Thyroid gland (tissue), 4 donors: ENCODE data around the gene INPP4B. TPM values are rescaled to one million over a fixed set of nuclear protein-coding genes. Genes with fewer than 3 reads are reported as not detected.

Source experiments
- DNase-seq, 2 donors: peaks; one replicate each; pipeline ENCODE4 v3.0.0-alpha.2; 2019
- H3K27ac ChIP-seq, 3 donors: fragments of 200-600 bp; sonication (generic); 1 replicate in 2 of 3; 2 replicates in 1 of 3; pipeline ENCODE4 v1.5.1; 2016 to 2019; ENCODE audit warnings: mild to moderate bottlenecking in 1 of 3, moderate library complexity in 1 of 3
- H3K27me3 ChIP-seq: fragments of 200-600 bp; sonication (generic); one replicate; pipeline ENCODE4 v1.5.1; 2019
- H3K36me3 ChIP-seq, 2 donors: fragments of 200-600 bp; sonication (generic); one replicate each; pipeline ENCODE4 v1.5.1; 2016 to 2019
- H3K4me1 ChIP-seq, 2 donors: fragments of 200-600 bp; sonication (generic); one replicate each; pipeline ENCODE4 v1.5.1; 2017 to 2019
- H3K4me3 ChIP-seq, 3 donors: fragments of 200-600 bp; sonication (generic); replicated peaks in 1 of 3; 1 replicate in 2 of 3; 2 replicates in 1 of 3; pipeline ENCODE4 v1.5.1; 2016; ENCODE audit warnings: mild to moderate bottlenecking in 1 of 3
- H3K9me3 ChIP-seq: fragments of 200-600 bp; sonication (generic); one replicate; pipeline ENCODE4 v1.5.1; 2017
- POLR2A ChIP-seq, 2 donors: fragments of 450-650 bp; IDR thresholded peaks; one replicate each; pipeline ENCODE4 v1.6.1; 2017; ENCODE audit warnings: antibody characterized with exemption in 2 of 2, mild to moderate bottlenecking in 2 of 2, moderate library complexity in 1 of 2
- WGBS, 2 donors: methylation state at CpG; one replicate each; pipeline ENCODE4 v1.1.5; 2017; 5-methylcytosine and 5-hydroxymethylcytosine counted together
- intact Hi-C: fragments of 100-400 bp; cut with DNase I; formaldehyde crosslinking; loops from one replicate; pipeline ENCODE4 v1.15.1; 2023
- total RNA-seq, 4 donors: library from RNA; depleted of rRNA; stranded (reverse); fragments of >200 nt; gene quantifications; one replicate each; pipeline ENCODE4 v1.2.3, GENCODE V29; 2016
- TF ChIP-seq, protein P1 (sequence below), 6 experiments: fragments of 200-600 bp in 3 of 6; fragments of 450-650 bp in 3 of 6; sonication (generic) in 3 of 6; IDR thresholded peaks; one replicate each; pipeline ENCODE4 v1.5.1; 2016 to 2019; ENCODE audit warnings: antibody characterized with exemption in 6 of 6, mild to moderate bottlenecking in 2 of 6, inconsistent platforms in 1 of 6, moderate library complexity in 1 of 6

INPP4B gene
- total RNA-seq, 4 donors from 2014 or later: 8.0 to 22.1 (median 12.0) TPM

DNA sequence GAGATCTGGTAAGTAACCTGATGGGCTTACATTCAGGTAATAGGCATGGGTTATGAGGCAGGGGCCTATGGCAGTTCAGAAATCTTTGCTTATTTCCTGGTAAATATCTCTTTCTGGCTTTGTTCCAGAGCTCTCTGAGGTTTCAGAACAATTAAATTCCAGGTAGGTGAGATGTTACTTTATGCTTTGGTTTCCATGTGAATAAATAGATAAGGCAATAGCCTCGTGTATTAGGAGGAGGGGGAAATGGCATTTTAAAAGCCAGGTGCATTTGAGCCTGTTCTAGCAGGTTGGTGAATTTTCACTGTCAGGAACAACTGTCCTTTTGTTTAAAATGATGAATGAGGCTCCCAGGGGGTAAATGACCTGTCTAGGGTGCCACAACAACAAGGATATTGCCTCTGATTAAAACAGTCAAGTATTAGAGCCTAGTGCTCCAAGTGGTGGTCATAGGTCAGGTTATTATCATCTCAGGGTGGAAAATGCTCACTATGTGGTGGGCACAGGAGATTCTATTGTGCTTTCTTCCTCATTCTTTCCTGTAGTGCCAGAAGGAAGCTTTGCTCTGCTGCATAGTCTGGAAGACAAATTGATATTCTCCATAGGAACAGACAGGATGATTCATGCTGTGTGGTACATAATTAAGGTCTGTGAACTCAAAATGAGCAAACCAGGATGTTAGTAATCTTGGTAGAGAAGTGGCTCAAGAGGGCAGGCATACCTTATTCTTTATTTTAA is 296.2 kb downstream of the INPP4B start:
- Histone ChIP-seq H3K36me3 (no peaks in the 10 kb centered on the region), H3K4me3 (no peak overlapping the region), H3K27me3 (no peaks in the 10 kb centered on the region), H3K27ac (no peak overlapping the region), H3K9me3 (no peaks in the 10 kb centered on the region), H3K4me1 (no peaks in the 10 kb centered on the region)
- WGBS, 2 donors: 38 to 51% methylated on average over 1 of the region's 1 CpG
- no peak for DNase-seq
- no peak for TF ChIP-seq POLR2A (IDR thresholded peaks at IDR 0.05)
- TF ChIP-seq, protein P1, sequence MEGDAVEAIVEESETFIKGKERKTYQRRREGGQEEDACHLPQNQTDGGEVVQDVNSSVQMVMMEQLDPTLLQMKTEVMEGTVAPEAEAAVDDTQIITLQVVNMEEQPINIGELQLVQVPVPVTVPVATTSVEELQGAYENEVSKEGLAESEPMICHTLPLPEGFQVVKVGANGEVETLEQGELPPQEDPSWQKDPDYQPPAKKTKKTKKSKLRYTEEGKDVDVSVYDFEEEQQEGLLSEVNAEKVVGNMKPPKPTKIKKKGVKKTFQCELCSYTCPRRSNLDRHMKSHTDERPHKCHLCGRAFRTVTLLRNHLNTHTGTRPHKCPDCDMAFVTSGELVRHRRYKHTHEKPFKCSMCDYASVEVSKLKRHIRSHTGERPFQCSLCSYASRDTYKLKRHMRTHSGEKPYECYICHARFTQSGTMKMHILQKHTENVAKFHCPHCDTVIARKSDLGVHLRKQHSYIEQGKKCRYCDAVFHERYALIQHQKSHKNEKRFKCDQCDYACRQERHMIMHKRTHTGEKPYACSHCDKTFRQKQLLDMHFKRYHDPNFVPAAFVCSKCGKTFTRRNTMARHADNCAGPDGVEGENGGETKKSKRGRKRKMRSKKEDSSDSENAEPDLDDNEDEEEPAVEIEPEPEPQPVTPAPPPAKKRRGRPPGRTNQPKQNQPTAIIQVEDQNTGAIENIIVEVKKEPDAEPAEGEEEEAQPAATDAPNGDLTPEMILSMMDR (IDR thresholded peaks at IDR 0.05): no peak
- intact Hi-C loops: no loop called here

DNA sequence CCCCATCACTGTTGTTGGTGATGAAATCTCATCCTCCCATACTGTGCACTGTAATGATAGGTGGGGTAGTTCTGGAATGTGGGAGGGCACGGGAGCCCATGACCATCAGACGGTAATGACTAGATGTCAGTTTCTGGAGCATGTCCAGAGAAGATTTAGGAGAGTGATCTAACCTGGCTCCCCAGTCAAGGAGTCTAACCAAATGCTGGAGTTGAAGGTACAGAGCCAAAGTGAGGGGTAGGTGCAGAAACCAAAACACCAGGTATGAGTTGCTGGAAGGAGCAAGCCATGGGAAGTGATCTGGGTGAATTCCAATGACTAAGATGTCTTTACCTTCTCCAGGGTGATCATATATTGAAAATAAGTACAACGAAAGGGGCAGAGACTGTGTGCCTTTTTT is 296.9 kb downstream of the INPP4B start:
- Histone ChIP-seq H3K4me3 (no peak overlapping the region), H3K27me3 (no peaks in the 10 kb centered on the region), H3K36me3 (no peaks in the 10 kb centered on the region), H3K4me1 (no peaks in the 10 kb centered on the region), H3K9me3 (no peaks in the 10 kb centered on the region), H3K27ac (no peak overlapping the region)
- no peak for DNase-seq
- 92 to 98% methylated on average over 3 of the region's 3 CpGs for WGBS, 2 donors
- no peak for TF ChIP-seq POLR2A (IDR thresholded peaks at IDR 0.05)
- TF ChIP-seq, protein P1 (IDR thresholded peaks at IDR 0.05): no peak
- intact Hi-C loops: no loop called here

DNA sequence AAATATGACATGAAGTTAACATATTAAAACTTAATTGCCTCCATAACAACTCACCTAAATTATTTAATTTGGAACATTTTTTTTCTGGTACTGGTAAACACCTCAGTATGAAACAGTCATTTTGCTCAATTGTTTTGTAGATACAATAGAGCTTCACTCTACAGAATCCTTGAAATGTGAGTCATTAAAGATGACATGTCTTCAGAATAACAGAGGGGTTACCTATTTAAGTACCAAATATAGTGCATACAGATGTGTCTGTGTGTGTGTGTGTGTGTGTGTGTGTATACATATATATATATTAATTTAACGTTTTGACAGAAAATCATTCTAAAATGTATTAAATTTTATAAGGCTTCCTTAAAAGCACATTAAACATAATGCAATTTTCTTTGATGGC is 297.6 kb downstream of the INPP4B start:
- WGBS, 2 donors: 0% methylated on average over 1 of the region's 1 CpG
- no peak for DNase-seq
- Histone ChIP-seq H3K9me3 (no peaks in the 10 kb centered on the region), H3K27me3 (no peaks in the 10 kb centered on the region), H3K4me3 (no peak overlapping the region), H3K36me3 (no peaks in the 10 kb centered on the region), H3K4me1 (no peaks in the 10 kb centered on the region), H3K27ac (no peak overlapping the region)
- intact Hi-C loops: no loop called here
- TF ChIP-seq, protein P1 (IDR thresholded peaks at IDR 0.05): no peak
- no peak for TF ChIP-seq POLR2A (IDR thresholded peaks at IDR 0.05)

DNA sequence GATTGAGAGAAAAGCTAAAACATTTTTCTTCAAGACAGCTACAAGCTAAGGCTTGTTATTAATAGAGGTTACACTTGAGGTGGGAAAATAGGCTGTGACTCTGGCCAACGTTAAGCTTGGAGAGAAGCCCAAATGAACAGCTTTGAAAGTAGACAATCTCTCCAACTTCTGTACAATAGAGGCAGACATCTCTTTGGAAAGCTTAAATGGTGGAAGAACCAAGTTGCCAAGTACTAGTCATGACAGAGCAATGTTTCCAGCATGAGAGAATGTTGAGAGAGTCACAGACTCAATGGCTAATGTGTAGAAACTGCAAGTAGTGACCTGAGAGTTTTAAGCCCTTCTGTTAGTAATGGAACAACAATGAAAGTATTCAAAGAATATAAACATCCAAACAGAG is 298.1 kb downstream of the INPP4B start:
- no peak for DNase-seq
- no peaks in the 10 kb centered on the region for H3K9me3 ChIP-seq
- no peaks in the 10 kb centered on the region for H3K27me3 ChIP-seq
- 20 to 24% methylated on average over 1 of the region's 1 CpG for WGBS, 2 donors
- H3K4me3 ChIP-seq: no peak overlapping the region
- intact Hi-C loops: no loop called here
- H3K4me1 ChIP-seq: no peaks in the 10 kb centered on the region
- H3K27ac ChIP-seq: no peak overlapping the region
- TF ChIP-seq, protein P1 (IDR thresholded peaks at IDR 0.05): no peak
- no peak for TF ChIP-seq POLR2A (IDR thresholded peaks at IDR 0.05)
- no peaks in the 10 kb centered on the region for H3K36me3 ChIP-seq

DNA sequence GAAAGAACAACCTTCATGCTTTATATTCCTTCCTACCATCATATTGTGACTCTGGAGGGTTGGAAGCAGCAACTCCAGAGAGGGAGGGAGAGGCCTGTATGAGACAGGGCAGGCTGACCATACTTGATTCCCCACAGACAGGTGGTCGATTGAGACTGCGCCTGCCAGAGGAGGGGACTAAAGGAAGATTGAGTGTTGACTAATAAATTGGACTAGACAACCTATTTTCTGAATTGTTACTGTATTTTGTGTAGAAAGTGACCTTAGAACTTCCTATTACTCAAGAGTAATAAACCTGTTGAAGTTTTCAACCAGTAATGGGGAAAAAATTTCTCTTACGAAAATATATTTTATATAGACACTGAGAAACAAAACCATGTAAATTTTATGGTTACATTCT is 301.5 kb downstream of the INPP4B start:
- Histone ChIP-seq H3K36me3 (no peaks in the 10 kb centered on the region), H3K9me3 (no peaks in the 10 kb centered on the region), H3K4me1 (no peaks in the 10 kb centered on the region), H3K27me3 (no peaks in the 10 kb centered on the region), H3K27ac (no peak overlapping the region), H3K4me3 (no peak overlapping the region)
- no peak for DNase-seq
- intact Hi-C loops: no loop called here
- TF ChIP-seq, protein P1 (IDR thresholded peaks at IDR 0.05): no peak
- no peak for TF ChIP-seq POLR2A (IDR thresholded peaks at IDR 0.05)
- WGBS, 2 donors: 90 to 95% methylated on average over 3 of the region's 3 CpGs
